ENCODE results near the gene KRT1.

- TF ChIP-seq CTCF (IDR thresholded peaks at IDR 0.05; ENCODE audit: insufficient read depth, low read length, poor library complexity, severe bottlenecking) (no peak), EZH2phosphoT487 (conservative IDR thresholded peaks at IDR 0.05; ENCODE audit: low read length) (no peak)
Measured at GRCh38 chr12:52699960-52700359, 19.8 kb upstream of the KRT1 start.

All from SU-DHL-6 (cell line).